ENCODE results near the gene ZNF428.

GRCh38 chr19:43582495-43582894, 36.9 kb downstream of the ZNF428 start:
- TF ChIP-seq CTCF (conservative IDR thresholded peaks at IDR 0.05; ENCODE audit: low read depth in 2 of 2) (no peak), EZH2phosphoT487 (IDR thresholded peaks at IDR 0.05; ENCODE audit: unreplicated experiment) (no peak), EZH2 (IDR thresholded peaks at IDR 0.05; ENCODE audit: low read depth, unreplicated experiment) (no peak)
